ENCODE results near the gene PCLAF. TPM values are rescaled to one million over a fixed set of nuclear protein-coding genes. Genes with fewer than 3 reads are reported as not detected.
"Not testable (repeated sequence)": the region's sequence is repeated elsewhere in the genome, so short reads cannot be mapped to it uniquely, and the experiment has no call there.

The PCLAF gene
- total RNA-seq, 2 donors from 2014 or later = not detected

DNA sequence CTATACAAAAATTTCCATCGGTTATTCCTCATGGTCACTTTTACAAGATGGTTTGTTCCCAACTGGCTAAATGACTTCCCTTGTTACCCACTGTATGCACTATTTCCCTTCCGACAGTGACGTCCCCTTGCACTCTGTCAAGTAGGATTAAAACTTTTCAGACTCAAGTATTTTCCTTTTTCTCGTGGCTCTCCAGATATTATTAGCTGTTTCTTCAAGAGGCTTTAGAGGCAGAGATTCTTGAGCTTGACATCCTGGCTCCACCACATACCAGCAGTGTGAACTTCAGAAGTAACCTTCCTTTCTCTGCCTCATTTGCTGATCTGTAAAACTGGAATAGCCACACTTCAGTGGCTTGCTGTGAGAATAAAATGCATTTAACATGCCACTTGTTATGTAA, 39.3 kb downstream of the PCLAF start:
- no peak overlapping the region for H3K4me3 ChIP-seq
- H3K36me3 ChIP-seq = peaks cover 7% of the 10 kb centered on the region
- TF ChIP-seq, protein P1, sequence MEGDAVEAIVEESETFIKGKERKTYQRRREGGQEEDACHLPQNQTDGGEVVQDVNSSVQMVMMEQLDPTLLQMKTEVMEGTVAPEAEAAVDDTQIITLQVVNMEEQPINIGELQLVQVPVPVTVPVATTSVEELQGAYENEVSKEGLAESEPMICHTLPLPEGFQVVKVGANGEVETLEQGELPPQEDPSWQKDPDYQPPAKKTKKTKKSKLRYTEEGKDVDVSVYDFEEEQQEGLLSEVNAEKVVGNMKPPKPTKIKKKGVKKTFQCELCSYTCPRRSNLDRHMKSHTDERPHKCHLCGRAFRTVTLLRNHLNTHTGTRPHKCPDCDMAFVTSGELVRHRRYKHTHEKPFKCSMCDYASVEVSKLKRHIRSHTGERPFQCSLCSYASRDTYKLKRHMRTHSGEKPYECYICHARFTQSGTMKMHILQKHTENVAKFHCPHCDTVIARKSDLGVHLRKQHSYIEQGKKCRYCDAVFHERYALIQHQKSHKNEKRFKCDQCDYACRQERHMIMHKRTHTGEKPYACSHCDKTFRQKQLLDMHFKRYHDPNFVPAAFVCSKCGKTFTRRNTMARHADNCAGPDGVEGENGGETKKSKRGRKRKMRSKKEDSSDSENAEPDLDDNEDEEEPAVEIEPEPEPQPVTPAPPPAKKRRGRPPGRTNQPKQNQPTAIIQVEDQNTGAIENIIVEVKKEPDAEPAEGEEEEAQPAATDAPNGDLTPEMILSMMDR (IDR thresholded peaks at IDR 0.05) = no peak
- ATAC-seq (ENCODE audit: insufficient number of reproducible peaks, low FRiP score, low read depth) (no peak), DNase-seq (ENCODE audit: low spot score) (no peak)
- no peaks in the 10 kb centered on the region for H3K9me3 ChIP-seq
- H3K27me3 ChIP-seq (replicated peaks; ENCODE audit: insufficient read depth) = no peaks in the 10 kb centered on the region
- H3K27ac ChIP-seq = no peak overlapping the region
- H3K4me1 ChIP-seq (ENCODE audit: control insufficient read depth in 1 of 2, low read depth in 2 of 2) = no peaks in the 10 kb centered on the region

GRCh38 chr15:64340355-64340754, 40.9 kb downstream of the PCLAF start:
- DNase-seq (ENCODE audit: low spot score) (no peak), ATAC-seq (ENCODE audit: insufficient number of reproducible peaks, low FRiP score, low read depth) (no peak)
- TF ChIP-seq, protein P1 (IDR thresholded peaks at IDR 0.05) = no peak
- Histone ChIP-seq H3K9me3 (no peaks in the 10 kb centered on the region), H3K36me3 (peaks cover 7% of the 10 kb centered on the region), H3K27ac (no peak overlapping the region), H3K4me3 (no peak overlapping the region), H3K4me1 (ENCODE audit: control insufficient read depth in 1 of 2, low read depth in 2 of 2) (no peaks in the 10 kb centered on the region), H3K27me3 (replicated peaks; ENCODE audit: insufficient read depth) (no peaks in the 10 kb centered on the region)

- H3K9me3 ChIP-seq = no peaks in the 10 kb centered on the region
- DNase-seq (ENCODE audit: low spot score) = no peak
- H3K27me3 ChIP-seq (replicated peaks; ENCODE audit: insufficient read depth) = no peaks in the 10 kb centered on the region
- no peak overlapping the region for H3K4me3 ChIP-seq
- H3K4me1 ChIP-seq (ENCODE audit: control insufficient read depth in 1 of 2, low read depth in 2 of 2) = no peaks in the 10 kb centered on the region
- H3K27ac ChIP-seq = no peak overlapping the region
- H3K36me3 ChIP-seq = peaks cover 7% of the 10 kb centered on the region
- TF ChIP-seq, protein P1 (IDR thresholded peaks at IDR 0.05) = no peak
- ATAC-seq (ENCODE audit: insufficient number of reproducible peaks, low FRiP score, low read depth) = no peak
These were observed 43.5 kb downstream of the PCLAF start for GRCh38 chr15:64337761-64338160.

- Histone ChIP-seq H3K27me3 (replicated peaks; ENCODE audit: insufficient read depth) (no peaks in the 10 kb centered on the region), H3K4me1 (ENCODE audit: control insufficient read depth in 1 of 2, low read depth in 2 of 2) (no peaks in the 10 kb centered on the region), H3K36me3 (no peaks in the 10 kb centered on the region), H3K9me3 (no peaks in the 10 kb centered on the region), H3K4me3 (no peak overlapping the region), H3K27ac (no peak overlapping the region)
- TF ChIP-seq, protein P1 (IDR thresholded peaks at IDR 0.05) = no peak
- ATAC-seq (ENCODE audit: insufficient number of reproducible peaks, low FRiP score, low read depth) (no peak), DNase-seq (ENCODE audit: low spot score) (no peak)
These were observed 47.0 kb downstream of the PCLAF start for GRCh38 chr15:64333986-64334929.

- Histone ChIP-seq H3K27ac (no peak overlapping the region), H3K4me1 (ENCODE audit: control insufficient read depth in 1 of 2, low read depth in 2 of 2) (no peaks in the 10 kb centered on the region), H3K9me3 (no peaks in the 10 kb centered on the region), H3K36me3 (no peaks in the 10 kb centered on the region), H3K27me3 (replicated peaks; ENCODE audit: insufficient read depth) (no peaks in the 10 kb centered on the region), H3K4me3 (no peak overlapping the region)
- TF ChIP-seq, protein P1 (IDR thresholded peaks at IDR 0.05) = no peak
- ATAC-seq (ENCODE audit: insufficient number of reproducible peaks, low FRiP score, low read depth) (no peak), DNase-seq (ENCODE audit: low spot score) (no peak)
These were observed 47.7 kb downstream of the PCLAF start for GRCh38 chr15:64333516-64333915.

- H3K4me3 ChIP-seq; H3K4me1 ChIP-seq (ENCODE audit: control insufficient read depth in 1 of 2, low read depth in 2 of 2); H3K27ac ChIP-seq; H3K36me3 ChIP-seq; DNase-seq (ENCODE audit: low spot score); H3K9me3 ChIP-seq; H3K27me3 ChIP-seq (replicated peaks; ENCODE audit: insufficient read depth); ATAC-seq (ENCODE audit: insufficient number of reproducible peaks, low FRiP score, low read depth): not testable (repeated sequence)
These were observed 49.6 kb downstream of the PCLAF start for GRCh38 chr15:64331668-64332067.

DNA sequence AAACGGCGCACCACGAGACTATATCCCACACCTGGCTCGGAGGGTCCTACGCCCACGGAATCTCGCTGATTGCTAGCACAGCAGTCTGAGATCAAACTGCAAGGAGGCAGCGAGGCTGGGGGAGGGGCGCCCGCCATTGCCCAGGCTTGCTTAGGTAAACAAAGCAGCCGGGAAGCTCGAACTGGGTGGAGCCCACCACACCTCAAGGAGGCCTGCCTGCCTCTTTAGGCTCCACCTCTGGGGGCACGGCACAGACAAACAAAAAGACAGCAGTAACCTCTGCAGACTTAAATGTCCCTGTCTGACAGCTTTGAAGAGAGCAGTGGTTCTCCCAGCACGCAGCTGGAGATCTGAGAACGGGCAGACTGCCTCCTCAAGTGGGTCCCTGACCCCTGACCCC, 54.3 kb downstream of the PCLAF start:
- H3K4me1 ChIP-seq (ENCODE audit: control insufficient read depth in 1 of 2, low read depth in 2 of 2) = not testable (repeated sequence)

DNA sequence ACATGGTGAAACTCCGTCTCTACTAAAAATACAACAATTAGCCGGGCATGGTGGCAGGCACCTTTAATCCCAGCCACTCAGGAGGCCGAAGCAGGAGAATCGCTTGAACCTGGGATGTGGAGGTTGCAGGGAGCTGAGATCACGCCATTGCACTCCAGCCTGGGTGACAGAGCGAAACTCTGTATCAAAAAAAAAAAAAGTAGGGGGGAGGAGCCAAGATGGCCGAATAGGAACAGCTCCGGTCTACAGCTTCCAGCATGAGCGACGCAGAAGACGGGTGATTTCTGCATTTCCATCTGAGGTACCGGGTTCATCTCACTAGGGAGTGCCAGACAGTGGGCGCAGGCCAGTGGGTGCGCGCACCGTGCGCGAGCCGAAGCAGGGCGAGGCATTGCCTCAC, 54.8 kb downstream of the PCLAF start:
- not testable (repeated sequence) for H3K27ac ChIP-seq; DNase-seq (ENCODE audit: low spot score); H3K36me3 ChIP-seq; H3K4me3 ChIP-seq; H3K4me1 ChIP-seq (ENCODE audit: control insufficient read depth in 1 of 2, low read depth in 2 of 2); ATAC-seq (ENCODE audit: insufficient number of reproducible peaks, low FRiP score, low read depth); H3K27me3 ChIP-seq (replicated peaks; ENCODE audit: insufficient read depth); H3K9me3 ChIP-seq

More for the DNA sequence above, 54.3 kb downstream of the PCLAF start:
- H3K36me3 ChIP-seq; H3K4me3 ChIP-seq; H3K27ac ChIP-seq; H3K9me3 ChIP-seq; H3K27me3 ChIP-seq (replicated peaks; ENCODE audit: insufficient read depth); DNase-seq (ENCODE audit: low spot score); ATAC-seq (ENCODE audit: insufficient number of reproducible peaks, low FRiP score, low read depth): not testable (repeated sequence)
